GM19035 (cell line): Measurements from ENCODE around the gene LIN37.
"Not testable (repeated sequence)": the region's sequence is repeated elsewhere in the genome, so short reads cannot be mapped to it uniquely, and the experiment has no call there.

Source experiments
- ATAC-seq: cut with Tn5 transposase; IDR thresholded peaks from one replicate; pipeline ENCODE4 v1.9.1; 2021; ENCODE audit not compliant: unreplicated experiment

The LIN37 gene

GRCh38 chr19:35719402-35720162 lies 28.8 kb upstream of the LIN37 start:
- no peak for ATAC-seq

DNA sequence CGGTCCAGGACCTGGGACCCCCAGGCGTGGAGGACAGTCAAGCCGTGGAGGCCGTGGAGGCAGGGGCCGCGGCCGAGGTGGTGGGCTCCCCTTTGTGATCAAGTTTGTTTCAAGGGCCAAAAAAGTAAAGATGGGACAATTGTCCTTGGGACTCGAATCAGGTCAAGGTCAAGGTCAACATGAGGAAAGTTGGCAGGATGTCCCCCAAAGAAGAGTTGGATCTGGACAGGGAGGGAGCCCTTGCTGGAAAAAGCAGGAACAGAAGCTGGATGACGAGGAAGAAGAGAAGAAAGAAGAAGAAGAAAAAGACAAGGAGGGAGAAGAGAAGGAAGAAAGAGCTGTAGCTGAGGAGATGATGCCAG lies 28.2 kb upstream of the LIN37 start:
- no peak for ATAC-seq

DNA sequence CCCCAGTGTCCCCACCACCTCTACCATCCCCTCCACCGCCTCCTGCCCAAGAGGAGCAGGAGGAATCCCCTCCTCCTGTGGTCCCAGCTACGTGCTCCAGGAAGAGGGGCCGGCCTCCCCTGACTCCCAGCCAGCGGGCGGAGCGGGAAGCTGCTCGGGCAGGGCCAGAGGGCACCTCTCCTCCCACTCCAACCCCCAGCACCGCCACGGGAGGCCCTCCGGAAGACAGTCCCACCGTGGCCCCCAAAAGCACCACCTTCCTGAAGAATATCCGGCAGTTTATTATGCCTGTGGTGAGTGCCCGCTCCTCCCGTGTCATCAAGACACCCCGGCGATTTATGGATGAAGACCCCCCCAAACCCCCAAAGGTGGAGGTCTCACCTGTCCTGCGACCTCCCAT lies 27.7 kb upstream of the LIN37 start:
- no peak for ATAC-seq

DNA sequence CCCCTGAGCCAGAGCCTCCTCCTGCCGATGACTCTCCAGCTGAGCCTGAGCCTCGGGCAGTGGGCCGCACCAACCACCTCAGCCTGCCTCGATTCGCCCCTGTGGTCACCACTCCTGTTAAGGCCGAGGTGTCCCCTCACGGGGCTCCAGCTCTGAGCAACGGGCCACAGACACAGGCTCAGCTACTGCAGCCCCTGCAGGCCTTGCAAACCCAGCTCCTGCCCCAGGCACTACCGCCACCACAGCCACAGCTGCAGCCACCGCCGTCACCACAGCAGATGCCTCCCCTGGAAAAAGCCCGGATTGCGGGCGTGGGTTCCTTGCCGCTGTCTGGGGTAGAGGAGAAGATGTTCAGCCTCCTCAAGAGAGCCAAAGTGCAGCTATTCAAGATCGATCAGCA lies 27.0 kb upstream of the LIN37 start:
- ATAC-seq: no peak

- ATAC-seq: no peak
These were observed 25.9 kb upstream of the LIN37 start for GRCh38 chr19:35722461-35722860.

- no peak for ATAC-seq
These were observed 25.5 kb upstream of the LIN37 start for GRCh38 chr19:35722897-35723296.

GRCh38 chr19:35723671-35724070 lies 24.7 kb upstream of the LIN37 start:
- no peak for ATAC-seq

DNA sequence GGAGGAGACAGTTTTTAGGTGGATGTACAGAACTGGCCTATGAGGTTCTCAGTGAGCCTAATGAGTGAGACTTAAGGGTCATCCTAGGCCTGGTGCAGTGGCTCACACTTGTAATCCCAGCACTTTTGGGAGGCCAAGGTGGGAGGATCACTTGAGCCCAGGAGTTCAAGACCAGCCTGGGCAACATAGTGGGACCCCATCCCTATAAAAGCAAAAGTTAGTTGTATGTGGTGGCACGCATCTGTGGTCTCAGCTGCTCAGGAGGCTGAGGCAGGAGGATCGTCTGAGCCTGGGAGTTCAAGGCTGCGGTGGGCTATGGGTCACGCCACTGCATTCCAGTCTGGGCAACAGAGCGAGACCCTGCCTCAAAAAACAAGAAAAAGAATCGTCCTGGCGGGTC lies 24.2 kb upstream of the LIN37 start:
- ATAC-seq: not testable (repeated sequence)

DNA sequence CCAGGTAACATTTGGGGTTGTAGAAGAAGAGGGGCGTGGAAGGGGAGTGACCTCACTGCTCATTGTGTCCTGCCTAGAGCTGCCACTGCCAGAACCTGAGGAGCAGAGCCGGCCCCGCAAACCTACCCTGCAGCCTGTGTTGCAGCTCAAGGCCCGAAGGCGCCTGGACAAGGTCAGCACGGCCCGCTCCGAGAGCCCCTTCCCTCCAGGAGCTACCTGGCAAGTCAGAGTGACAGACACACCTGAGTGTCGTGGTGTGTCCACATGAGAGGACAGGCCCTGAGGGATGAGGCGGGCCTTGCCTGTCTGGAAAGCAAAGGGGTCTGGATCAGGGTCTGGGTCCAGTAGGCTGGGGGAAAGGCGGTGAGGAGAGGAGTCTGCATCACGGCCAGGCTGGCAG lies 23.8 kb upstream of the LIN37 start:
- no peak for ATAC-seq

- ATAC-seq: no peak
These were observed 23.0 kb upstream of the LIN37 start for GRCh38 chr19:35725216-35725861.

GRCh38 chr19:35727053-35727955 lies 21.1 kb upstream of the LIN37 start:
- no peak for ATAC-seq

- no peak for ATAC-seq
These were observed 20.2 kb upstream of the LIN37 start for GRCh38 chr19:35727956-35728706.

GRCh38 chr19:35729021-35729420 lies 19.4 kb upstream of the LIN37 start:
- ATAC-seq: no peak

- no peak for ATAC-seq
These were observed 18.6 kb upstream of the LIN37 start for GRCh38 chr19:35729763-35730162.

- no peak for ATAC-seq
These were observed 18.1 kb upstream of the LIN37 start for GRCh38 chr19:35730326-35730725.

- no peak for ATAC-seq
These were observed 17.0 kb upstream of the LIN37 start for GRCh38 chr19:35731353-35731752.

GRCh38 chr19:35731779-35732405 lies 16.5 kb upstream of the LIN37 start:
- ATAC-seq: no peak

GRCh38 chr19:35732540-35733179 lies 15.7 kb upstream of the LIN37 start:
- no peak for ATAC-seq

- ATAC-seq: no peak
These were observed 14.9 kb upstream of the LIN37 start for GRCh38 chr19:35733180-35734125.
